ENCODE data around the gene TTL. TPM values are rescaled to one million over a fixed set of nuclear protein-coding genes. Genes with fewer than 3 reads are reported as not detected.
"Not testable (repeated sequence)": the region's sequence is repeated elsewhere in the genome, so short reads cannot be mapped to it uniquely, and the experiment has no call there.

TTL gene
- total RNA-seq, 1 donor from 2014 or later: 15.1 TPM

GRCh38 chr2:112516801-112517200 is 34.8 kb downstream of the TTL start:
- H3K9me3 ChIP-seq (ENCODE audit: control insufficient read depth in 3 of 3, low read length in 3 of 3): no peaks in the 10 kb centered on the region
- H3K36me3 ChIP-seq (ENCODE audit: control insufficient read depth in 3 of 3, insufficient read depth in 3 of 3, low read length in 3 of 3): peaks cover 10 to 23% (median 17%) of the 10 kb centered on the region in 3 donors
- H3K27me3 ChIP-seq (ENCODE audit: control insufficient read depth in 3 of 3, insufficient read depth in 3 of 3, low read length in 3 of 3): no peaks in the 10 kb centered on the region
- H3K4me1 ChIP-seq (ENCODE audit: control insufficient read depth in 3 of 3, insufficient read depth in 3 of 3, low read length in 3 of 3): no peaks in the 10 kb centered on the region
- H3K27ac ChIP-seq (ENCODE audit: low read depth, low read length): no peak overlapping the region
- H3K4me3 ChIP-seq (ENCODE audit: low read length in 3 of 3): no peak overlapping the region
- H3K9ac ChIP-seq (ENCODE audit: low read depth in 1 of 3, low read length in 3 of 3): no peak overlapping the region

GRCh38 chr2:112518807-112519206 is 36.9 kb downstream of the TTL start:
- no peak overlapping the region for H3K27ac ChIP-seq (ENCODE audit: low read depth, low read length)
- H3K4me3 ChIP-seq (ENCODE audit: low read length in 3 of 3): no peak overlapping the region
- H3K9ac ChIP-seq (ENCODE audit: low read depth in 1 of 3, low read length in 3 of 3): no peak overlapping the region
- H3K9me3 ChIP-seq (ENCODE audit: control insufficient read depth in 3 of 3, low read length in 3 of 3): no peaks in the 10 kb centered on the region
- peaks cover 24 to 33% (median 28%) of the 10 kb centered on the region in 3 donors for H3K36me3 ChIP-seq (ENCODE audit: control insufficient read depth in 3 of 3, insufficient read depth in 3 of 3, low read length in 3 of 3)
- H3K27me3 ChIP-seq (ENCODE audit: control insufficient read depth in 3 of 3, insufficient read depth in 3 of 3, low read length in 3 of 3): no peaks in the 10 kb centered on the region
- no peaks in the 10 kb centered on the region for H3K4me1 ChIP-seq (ENCODE audit: control insufficient read depth in 3 of 3, insufficient read depth in 3 of 3, low read length in 3 of 3)

GRCh38 chr2:112519506-112519905 is 37.5 kb downstream of the TTL start:
- H3K9me3 ChIP-seq (ENCODE audit: control insufficient read depth in 3 of 3, low read length in 3 of 3): no peaks in the 10 kb centered on the region
- no peak overlapping the region for H3K9ac ChIP-seq (ENCODE audit: low read depth in 1 of 3, low read length in 3 of 3)
- H3K27ac ChIP-seq (ENCODE audit: low read depth, low read length): no peak overlapping the region
- H3K27me3 ChIP-seq (ENCODE audit: control insufficient read depth in 3 of 3, insufficient read depth in 3 of 3, low read length in 3 of 3): no peaks in the 10 kb centered on the region
- H3K4me3 ChIP-seq (ENCODE audit: low read length in 3 of 3): no peak overlapping the region
- peaks cover 24 to 31% (median 28%) of the 10 kb centered on the region in 3 donors for H3K36me3 ChIP-seq (ENCODE audit: control insufficient read depth in 3 of 3, insufficient read depth in 3 of 3, low read length in 3 of 3)
- no peaks in the 10 kb centered on the region for H3K4me1 ChIP-seq (ENCODE audit: control insufficient read depth in 3 of 3, insufficient read depth in 3 of 3, low read length in 3 of 3)

GRCh38 chr2:112520234-112520783 is 38.4 kb downstream of the TTL start:
- Histone ChIP-seq H3K4me1 (ENCODE audit: control insufficient read depth in 3 of 3, insufficient read depth in 3 of 3, low read length in 3 of 3) (no peaks in the 10 kb centered on the region), H3K9ac (ENCODE audit: low read depth in 1 of 3, low read length in 3 of 3) (no peak overlapping the region), H3K27ac (ENCODE audit: low read depth, low read length) (no peak overlapping the region), H3K4me3 (ENCODE audit: low read length in 3 of 3) (no peak overlapping the region), H3K36me3 (ENCODE audit: control insufficient read depth in 3 of 3, insufficient read depth in 3 of 3, low read length in 3 of 3) (peaks cover 24 to 28% (median 26%) of the 10 kb centered on the region in 3 donors), H3K9me3 (ENCODE audit: control insufficient read depth in 3 of 3, low read length in 3 of 3) (no peaks in the 10 kb centered on the region), H3K27me3 (ENCODE audit: control insufficient read depth in 3 of 3, insufficient read depth in 3 of 3, low read length in 3 of 3) (no peaks in the 10 kb centered on the region)

- Histone ChIP-seq H3K36me3 (ENCODE audit: control insufficient read depth in 3 of 3, insufficient read depth in 3 of 3, low read length in 3 of 3) (peaks cover 24 to 28% (median 28%) of the 10 kb centered on the region in 3 donors), H3K9me3 (ENCODE audit: control insufficient read depth in 3 of 3, low read length in 3 of 3) (no peaks in the 10 kb centered on the region), H3K4me3 (ENCODE audit: low read length in 3 of 3) (no peak overlapping the region), H3K9ac (ENCODE audit: low read depth in 1 of 3, low read length in 3 of 3) (no peak overlapping the region), H3K27ac (ENCODE audit: low read depth, low read length) (no peak overlapping the region), H3K4me1 (ENCODE audit: control insufficient read depth in 3 of 3, insufficient read depth in 3 of 3, low read length in 3 of 3) (no peaks in the 10 kb centered on the region), H3K27me3 (ENCODE audit: control insufficient read depth in 3 of 3, insufficient read depth in 3 of 3, low read length in 3 of 3) (no peaks in the 10 kb centered on the region)
Measured at GRCh38 chr2:112523291-112523777, 41.4 kb downstream of the TTL start.

- H3K4me3 ChIP-seq (ENCODE audit: low read length in 3 of 3); H3K4me1 ChIP-seq (ENCODE audit: control insufficient read depth in 3 of 3, insufficient read depth in 3 of 3, low read length in 3 of 3); H3K27ac ChIP-seq (ENCODE audit: low read depth, low read length); H3K9me3 ChIP-seq (ENCODE audit: control insufficient read depth in 3 of 3, low read length in 3 of 3); H3K9ac ChIP-seq (ENCODE audit: low read depth in 1 of 3, low read length in 3 of 3); H3K27me3 ChIP-seq (ENCODE audit: control insufficient read depth in 3 of 3, insufficient read depth in 3 of 3, low read length in 3 of 3): not testable (repeated sequence)
- H3K36me3 ChIP-seq (ENCODE audit: control insufficient read depth in 3 of 3, insufficient read depth in 3 of 3, low read length in 3 of 3): peaks cover 32 to 37% (median 36%) of the 10 kb centered on the region in 3 donors
Measured at GRCh38 chr2:112524276-112524675, 42.3 kb downstream of the TTL start.

GRCh38 chr2:112528541-112528940 is 46.6 kb downstream of the TTL start:
- Histone ChIP-seq H3K27me3 (ENCODE audit: control insufficient read depth in 3 of 3, insufficient read depth in 3 of 3, low read length in 3 of 3) (no peaks in the 10 kb centered on the region), H3K36me3 (ENCODE audit: control insufficient read depth in 3 of 3, insufficient read depth in 3 of 3, low read length in 3 of 3) (peaks cover 8 to 27% (median 19%) of the 10 kb centered on the region in 3 donors), H3K27ac (ENCODE audit: low read depth, low read length) (no peak overlapping the region), H3K4me3 (ENCODE audit: low read length in 3 of 3) (no peak overlapping the region), H3K9ac (ENCODE audit: low read depth in 1 of 3, low read length in 3 of 3) (no peak overlapping the region), H3K9me3 (ENCODE audit: control insufficient read depth in 3 of 3, low read length in 3 of 3) (no peaks in the 10 kb centered on the region), H3K4me1 (ENCODE audit: control insufficient read depth in 3 of 3, insufficient read depth in 3 of 3, low read length in 3 of 3) (no peaks in the 10 kb centered on the region)

- Histone ChIP-seq H3K4me1 (ENCODE audit: control insufficient read depth in 3 of 3, insufficient read depth in 3 of 3, low read length in 3 of 3) (no peaks in the 10 kb centered on the region), H3K4me3 (ENCODE audit: low read length in 3 of 3) (no peak overlapping the region), H3K27me3 (ENCODE audit: control insufficient read depth in 3 of 3, insufficient read depth in 3 of 3, low read length in 3 of 3) (no peaks in the 10 kb centered on the region), H3K27ac (ENCODE audit: low read depth, low read length) (no peak overlapping the region), H3K9ac (ENCODE audit: low read depth in 1 of 3, low read length in 3 of 3) (no peak overlapping the region), H3K9me3 (ENCODE audit: control insufficient read depth in 3 of 3, low read length in 3 of 3) (no peaks in the 10 kb centered on the region), H3K36me3 (ENCODE audit: control insufficient read depth in 3 of 3, insufficient read depth in 3 of 3, low read length in 3 of 3) (peaks cover 8 to 27% (median 19%) of the 10 kb centered on the region in 3 donors)
Measured at GRCh38 chr2:112529757-112530156, 47.8 kb downstream of the TTL start.

- Histone ChIP-seq H3K27me3 (ENCODE audit: control insufficient read depth in 3 of 3, insufficient read depth in 3 of 3, low read length in 3 of 3) (no peaks in the 10 kb centered on the region), H3K4me3 (ENCODE audit: low read length in 3 of 3) (no peak overlapping the region), H3K9me3 (ENCODE audit: control insufficient read depth in 3 of 3, low read length in 3 of 3) (no peaks in the 10 kb centered on the region), H3K4me1 (ENCODE audit: control insufficient read depth in 3 of 3, insufficient read depth in 3 of 3, low read length in 3 of 3) (no peaks in the 10 kb centered on the region), H3K9ac (ENCODE audit: low read depth in 1 of 3, low read length in 3 of 3) (no peak overlapping the region), H3K27ac (ENCODE audit: low read depth, low read length) (no peak overlapping the region), H3K36me3 (ENCODE audit: control insufficient read depth in 3 of 3, insufficient read depth in 3 of 3, low read length in 3 of 3) (peaks cover 8 to 27% (median 19%) of the 10 kb centered on the region in 3 donors)
Measured at GRCh38 chr2:112530728-112531127, 48.8 kb downstream of the TTL start.

GRCh38 chr2:112534826-112535225 is 52.9 kb downstream of the TTL start:
- H3K36me3 ChIP-seq (ENCODE audit: control insufficient read depth in 3 of 3, insufficient read depth in 3 of 3, low read length in 3 of 3): peaks cover 0 to 13% (median 10%) of the 10 kb centered on the region in 3 donors
- H3K9me3 ChIP-seq (ENCODE audit: control insufficient read depth in 3 of 3, low read length in 3 of 3): no peaks in the 10 kb centered on the region
- H3K27ac ChIP-seq (ENCODE audit: low read depth, low read length): no peak overlapping the region
- no peak overlapping the region for H3K9ac ChIP-seq (ENCODE audit: low read depth in 1 of 3, low read length in 3 of 3)
- no peaks in the 10 kb centered on the region for H3K27me3 ChIP-seq (ENCODE audit: control insufficient read depth in 3 of 3, insufficient read depth in 3 of 3, low read length in 3 of 3)
- no peaks in the 10 kb centered on the region for H3K4me1 ChIP-seq (ENCODE audit: control insufficient read depth in 3 of 3, insufficient read depth in 3 of 3, low read length in 3 of 3)
- H3K4me3 ChIP-seq (ENCODE audit: low read length in 3 of 3): no peak overlapping the region
